Fibroblast of lung (primary cell): ENCODE data around the gene GLT6D1. TPM values are rescaled to one million over a fixed set of nuclear protein-coding genes. Genes with fewer than 3 reads are reported as not detected.

Experiments
- DNase-seq, 2 donors: peaks; one replicate each; pipeline versions ENCODE4 v3.0.0 to v3.0.0-alpha.2; 2010; ENCODE audit warnings: low read depth in 2 of 2
- H2AFZ ChIP-seq: 2 replicates; pipeline ENCODE4 v1.5.1; 2012; ENCODE audit warnings: low read length, control low read depth, inconsistent platforms
- H3K27ac ChIP-seq: 2 replicates; pipeline ENCODE4 v1.5.1; 2011; ENCODE audit warnings: low read length, control low read depth; ENCODE audit not compliant: insufficient read depth
- H3K27me3 ChIP-seq: 2 replicates; pipeline ENCODE4 v1.5.1; 2011; ENCODE audit warnings: mild to moderate bottlenecking, low read length; ENCODE audit not compliant: control insufficient read depth, insufficient read depth
- H3K36me3 ChIP-seq: 2 replicates; pipeline ENCODE4 v1.5.1; 2011; ENCODE audit warnings: low read length; ENCODE audit not compliant: control insufficient read depth, insufficient read depth
- H3K4me1 ChIP-seq: 2 replicates; pipeline ENCODE4 v1.5.1; 2011; ENCODE audit warnings: low read length; ENCODE audit not compliant: control insufficient read depth, insufficient read depth; ENCODE audit errors: extremely low read depth
- H3K4me2 ChIP-seq: 2 replicates; pipeline ENCODE4 v1.5.1; 2011; ENCODE audit warnings: low read length, control low read depth; ENCODE audit not compliant: insufficient read depth; ENCODE audit errors: extremely low read depth
- H3K4me3 ChIP-seq, 4 experiments: fragments of 200-600 bp in 1 of 4; sonication (generic) in 1 of 4; replicated peaks in 1 of 4; 2 replicates each; pipeline ENCODE4 v1.5.1; 2011 to 2016; ENCODE audit warnings: low read length in 4 of 4, low read depth in 3 of 4, mild to moderate bottlenecking in 3 of 4, control low read depth in 2 of 4, inconsistent platforms in 1 of 4, mixed read lengths in 1 of 4; ENCODE audit not compliant: insufficient read depth in 1 of 4; ENCODE audit errors: control extremely low read depth in 1 of 4
- H3K79me2 ChIP-seq: 2 replicates; pipeline ENCODE4 v1.5.1; 2012; ENCODE audit warnings: mild to moderate bottlenecking, low read length, inconsistent platforms; ENCODE audit not compliant: control insufficient read depth, insufficient read depth
- H3K9ac ChIP-seq: 2 replicates; pipeline ENCODE4 v1.5.1; 2011; ENCODE audit warnings: mild to moderate bottlenecking, low read length, control low read depth; ENCODE audit not compliant: insufficient read depth
- H3K9me3 ChIP-seq: 2 replicates; pipeline ENCODE4 v1.5.1; 2012; ENCODE audit warnings: low read depth, low read length; ENCODE audit not compliant: control insufficient read depth, insufficient read depth
- H4K20me1 ChIP-seq: 2 replicates; pipeline ENCODE4 v1.5.1; 2011; ENCODE audit warnings: low read length; ENCODE audit not compliant: control insufficient read depth, insufficient read depth; ENCODE audit errors: extremely low read depth
- CTCF ChIP-seq, 2 donors: IDR thresholded peaks in 1 of 2; conservative IDR thresholded peaks in 1 of 2; 1 replicate in 1 of 2; 2 replicates in 1 of 2; pipeline ENCODE4 v1.5.1; 2011 to 2012; ENCODE audit warnings: low read length in 2 of 2, control low read depth in 1 of 2, inconsistent platforms in 1 of 2, low read depth in 1 of 2, mild to moderate bottlenecking in 1 of 2
- EZH2 ChIP-seq: IDR thresholded peaks from 2 replicates; pipeline ENCODE4 v1.5.1; 2012; ENCODE audit warnings: low read length, control low read depth, mild to moderate bottlenecking; ENCODE audit errors: missing control alignments
- polyA plus RNA-seq, 2 donors: library from polyadenylated mRNA; depleted of rRNA in 1 of 2; stranded (reverse) in 1 of 2; unstranded in 1 of 2; fragments of >200 nt; gene quantifications; 2 replicates each; pipeline ENCODE4 v1.2.1, GENCODE V29; 2011 to 2012; ENCODE audit warnings: missing spikeins in 1 of 2
- total RNA-seq: library from RNA; depleted of rRNA; stranded (reverse); fragments of >200 nt; gene quantifications from 2 replicates; pipeline ENCODE4 v1.2.1, GENCODE V29; 2014

GLT6D1 gene
- total and polyA plus RNA-seq, 2 donors (not counting 1 experiment from before 2014, with no cell fraction given): not detected

GRCh38 chr9:135582541-135582940 is 56.8 kb downstream of the GLT6D1 start:
- DNase-seq: no peak
- Histone ChIP-seq H3K4me1 (no peaks in the 10 kb centered on the region), H3K36me3 (no peaks in the 10 kb centered on the region), H3K27me3 (no peaks in the 10 kb centered on the region), H3K4me3 (no peak overlapping the region), H3K9me3 (no peaks in the 10 kb centered on the region), H4K20me1 (no peaks in the 10 kb centered on the region), H3K79me2 (no peaks in the 10 kb centered on the region), H2AFZ (no peak overlapping the region), H3K4me2 (no peak overlapping the region), H3K27ac (no peak overlapping the region), H3K9ac (no peak overlapping the region)
- TF ChIP-seq CTCF (conservative IDR thresholded peaks at IDR 0.05 in 1 of 2, IDR thresholded peaks at IDR 0.05 in 1 of 2; ENCODE audit: low read depth in 1 of 2, low read length in 2 of 2) (no peak), EZH2 (no peak)

- H3K9ac ChIP-seq: no peak overlapping the region
- no peak overlapping the region for H3K4me2 ChIP-seq
- no peaks in the 10 kb centered on the region for H3K9me3 ChIP-seq
- H3K4me1 ChIP-seq: no peaks in the 10 kb centered on the region
- no peak overlapping the region for H2AFZ ChIP-seq
- TF ChIP-seq EZH2 (no peak), CTCF (conservative IDR thresholded peaks at IDR 0.05 in 1 of 2, IDR thresholded peaks at IDR 0.05 in 1 of 2; ENCODE audit: low read depth in 1 of 2, low read length in 2 of 2) (no peak)
- no peaks in the 10 kb centered on the region for H3K79me2 ChIP-seq
- H3K27ac ChIP-seq: no peak overlapping the region
- no peak overlapping the region for H3K4me3 ChIP-seq
- H3K36me3 ChIP-seq: no peaks in the 10 kb centered on the region
- DNase-seq: no peak
- no peaks in the 10 kb centered on the region for H3K27me3 ChIP-seq
- H4K20me1 ChIP-seq: no peaks in the 10 kb centered on the region
Observed at GRCh38 chr9:135581636-135582426, 57.5 kb downstream of the GLT6D1 start.

- H3K4me1 ChIP-seq: no peaks in the 10 kb centered on the region
Observed at GRCh38 chr9:135580664-135581380, 58.5 kb downstream of the GLT6D1 start.

More at GRCh38 chr9:135580664-135581380, 58.5 kb downstream of the GLT6D1 start:
- TF ChIP-seq EZH2 (no peak), CTCF (conservative IDR thresholded peaks at IDR 0.05 in 1 of 2, IDR thresholded peaks at IDR 0.05 in 1 of 2; ENCODE audit: low read depth in 1 of 2, low read length in 2 of 2) (no peak)
- H3K4me3 ChIP-seq: no peak overlapping the region
- H3K79me2 ChIP-seq: no peaks in the 10 kb centered on the region
- no peaks in the 10 kb centered on the region for H3K36me3 ChIP-seq
- no peak overlapping the region for H3K9ac ChIP-seq
- H4K20me1 ChIP-seq: no peaks in the 10 kb centered on the region
- no peaks in the 10 kb centered on the region for H3K27me3 ChIP-seq
- H2AFZ ChIP-seq: no peak overlapping the region
- H3K27ac ChIP-seq: no peak overlapping the region
- H3K4me2 ChIP-seq: no peak overlapping the region
- DNase-seq: no peak
- no peaks in the 10 kb centered on the region for H3K9me3 ChIP-seq
